ENCODE data around the gene COL18A1. TPM values are rescaled to one million over a fixed set of nuclear protein-coding genes. Genes with fewer than 3 reads are reported as not detected.

COL18A1 gene
- total and polyA plus RNA-seq, 2 of the 8 experiments (the other 6 are each of a cell fraction or from before 2014, with no cell fraction given), result 145 to 201 TPM

DNA sequence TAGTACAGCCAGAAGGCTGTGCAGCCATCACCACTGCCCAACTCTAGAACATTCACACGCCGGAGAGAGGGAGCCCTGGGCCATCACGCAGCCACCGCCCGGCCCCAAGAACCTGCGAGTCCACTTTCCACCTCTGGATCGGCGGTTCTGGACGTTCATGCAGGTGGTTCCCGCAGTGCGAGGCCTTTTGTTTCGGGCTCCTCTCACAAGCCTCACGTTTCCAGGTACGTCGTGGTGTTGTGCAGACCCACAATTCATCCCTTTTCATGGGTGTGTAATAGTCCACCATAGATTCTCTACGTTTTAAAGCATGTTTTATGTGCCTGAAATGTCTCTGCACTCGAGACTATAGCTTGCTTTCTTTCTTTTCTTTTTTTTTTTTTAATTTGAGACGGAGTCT, 23.6 kb downstream of the COL18A1 start (continued):
- TF ChIP-seq, protein P1, sequence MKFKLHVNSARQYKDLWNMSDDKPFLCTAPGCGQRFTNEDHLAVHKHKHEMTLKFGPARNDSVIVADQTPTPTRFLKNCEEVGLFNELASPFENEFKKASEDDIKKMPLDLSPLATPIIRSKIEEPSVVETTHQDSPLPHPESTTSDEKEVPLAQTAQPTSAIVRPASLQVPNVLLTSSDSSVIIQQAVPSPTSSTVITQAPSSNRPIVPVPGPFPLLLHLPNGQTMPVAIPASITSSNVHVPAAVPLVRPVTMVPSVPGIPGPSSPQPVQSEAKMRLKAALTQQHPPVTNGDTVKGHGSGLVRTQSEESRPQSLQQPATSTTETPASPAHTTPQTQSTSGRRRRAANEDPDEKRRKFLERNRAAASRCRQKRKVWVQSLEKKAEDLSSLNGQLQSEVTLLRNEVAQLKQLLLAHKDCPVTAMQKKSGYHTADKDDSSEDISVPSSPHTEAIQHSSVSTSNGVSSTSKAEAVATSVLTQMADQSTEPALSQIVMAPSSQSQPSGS (IDR thresholded peaks at IDR 0.05; ENCODE audit: low read length), result no peak

Data from H1 (cell line).